GM12878 (cell line): ENCODE measurements around the gene GFRA4.

Experiments
- E2F4 ChIP-seq: IDR thresholded peaks from 2 replicates; pipeline ENCODE4 v1.6.1; 2012; ENCODE audit warnings: low read depth, low read length, improper control_type of control experiment
- ESRRA ChIP-seq: IDR thresholded peaks from 2 replicates; pipeline ENCODE4 v1.6.1; 2012; ENCODE audit warnings: mild to moderate bottlenecking, low read length, improper control_type of control experiment
- IRF3 ChIP-seq: fragments of 450-650 bp; IDR thresholded peaks from 2 replicates; pipeline ENCODE4 v1.6.1; 2014; ENCODE audit warnings: mild to moderate bottlenecking
- JUND ChIP-seq: IDR thresholded peaks from 2 replicates; pipeline ENCODE4 v1.6.1; 2012; ENCODE audit warnings: low read depth, mild to moderate bottlenecking, low read length, improper control_type of control experiment, moderate library complexity
- NFIC ChIP-seq: IDR thresholded peaks from 2 replicates; pipeline ENCODE4 v1.6.1; 2012; ENCODE audit warnings: low read depth, mild to moderate bottlenecking, inconsistent platforms, low read length, moderate library complexity
- POLR2AphosphoS5 ChIP-seq: IDR thresholded peaks from 2 replicates; pipeline ENCODE4 v1.6.1; 2011; ENCODE audit warnings: mild to moderate bottlenecking, low read length, inconsistent platforms
- SMC3 ChIP-seq: IDR thresholded peaks from 2 replicates; pipeline ENCODE4 v1.6.1; 2011; ENCODE audit warnings: low read length, improper control_type of control experiment, borderline replicate concordance
- SRF ChIP-seq, 2 experiments: IDR thresholded peaks; 2 replicates each; pipeline ENCODE4 v1.6.1; 2011; ENCODE audit warnings: low read depth in 2 of 2, low read length in 2 of 2, mild to moderate bottlenecking in 1 of 2, moderate library complexity in 1 of 2
- YY1 ChIP-seq: IDR thresholded peaks from 2 replicates; pipeline ENCODE4 v1.6.1; 2011; ENCODE audit warnings: low read depth, mild to moderate bottlenecking, low read length

GRCh38 chr20:3616250-3616649, 46.9 kb downstream of the GFRA4 start:
- TF ChIP-seq YY1 = no peak
- no peak for TF ChIP-seq JUND
- TF ChIP-seq POLR2AphosphoS5 = no peak
- no peak for TF ChIP-seq SMC3
- TF ChIP-seq E2F4 = no peak
- TF ChIP-seq IRF3 = no peak
- TF ChIP-seq ESRRA = no peak
- no peak for TF ChIP-seq SRF (IDR thresholded peaks at IDR 0.05; ENCODE audit: low read depth in 2 of 2, low read length in 2 of 2)
- no peak for TF ChIP-seq NFIC
